ENCODE measurements around the gene ZNF646. TPM values are rescaled to one million over a fixed set of nuclear protein-coding genes. Genes with fewer than 3 reads are reported as not detected.

ZNF646 gene
- polyA plus RNA-seq, 3 donors: 0.46 to 6.5 (median 3.0) TPM

DNA sequence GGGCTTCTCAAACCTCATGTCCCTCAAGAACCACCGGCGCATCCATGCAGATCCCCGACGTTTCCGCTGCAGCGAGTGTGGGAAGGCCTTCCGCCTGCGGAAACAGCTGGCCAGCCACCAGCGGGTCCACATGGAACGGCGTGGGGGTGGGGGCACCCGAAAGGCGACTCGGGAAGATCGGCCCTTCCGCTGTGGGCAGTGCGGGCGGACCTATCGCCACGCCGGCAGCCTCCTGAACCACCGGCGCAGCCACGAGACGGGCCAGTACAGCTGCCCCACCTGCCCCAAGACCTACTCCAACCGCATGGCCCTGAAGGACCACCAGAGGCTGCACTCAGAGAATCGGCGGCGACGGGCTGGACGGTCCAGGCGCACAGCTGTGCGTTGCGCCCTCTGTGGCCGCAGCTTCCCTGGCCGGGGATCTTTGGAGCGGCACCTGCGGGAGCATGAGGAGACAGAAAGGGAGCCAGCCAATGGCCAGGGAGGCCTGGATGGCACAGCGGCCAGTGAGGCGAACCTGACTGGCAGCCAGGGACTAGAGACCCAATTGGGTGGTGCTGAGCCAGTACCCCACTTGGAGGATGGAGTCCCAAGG lies 5.9 kb downstream of the ZNF646 start:
- Histone ChIP-seq H3K27ac (ENCODE audit: low read depth in 1 of 2, low read length in 2 of 2) (no peak overlapping the region), H4K20me1 (ENCODE audit: insufficient read depth, low read length) (peaks cover 100% of the 10 kb centered on the region), H3K27me3 (ENCODE audit: control insufficient read depth in 2 of 2, insufficient read depth in 2 of 2, low read length in 2 of 2) (no peaks in the 10 kb centered on the region), H3K79me2 (ENCODE audit: insufficient read depth, low read length) (peaks cover 72% of the 10 kb centered on the region), H3K9me3 (replicated peaks in 1 of 2; ENCODE audit: control insufficient read depth in 1 of 2, insufficient read depth in 1 of 2, low read length in 2 of 2) (no peaks in the 10 kb centered on the region), H3K9ac (ENCODE audit: insufficient read depth, low read length, poor library complexity, severe bottlenecking) (no peak overlapping the region), H3K36me3 (replicated peaks in 1 of 2; ENCODE audit: control insufficient read depth in 1 of 2, insufficient read depth in 2 of 2, low read length in 2 of 2) (peaks cover 67 to 90% of the 10 kb centered on the region in 2 donors), H3K4me3 (replicated peaks in 1 of 3; ENCODE audit: low read depth in 2 of 3, low read length in 3 of 3) (no peak overlapping the region), H3K4me2 (replicated peaks; ENCODE audit: extremely low read depth, low read length, poor library complexity, severe bottlenecking) (no peak overlapping the region), H2AFZ (ENCODE audit: insufficient read depth, low read depth, low read length, poor library complexity, severe bottlenecking) (no peak overlapping the region), H3K4me1 (ENCODE audit: control insufficient read depth in 1 of 2, insufficient read depth in 2 of 2, low read length in 2 of 2) (peaks cover 15 to 28% of the 10 kb centered on the region in 2 donors)
- Mint-ChIP-seq H3K36me3 (peaks cover 62 to 78% of the 10 kb centered on the region in 2 donors), H3K4me3 (no peak overlapping the region), H3K27ac (peak overlapping the region in 2 of 7 donors; percentile 20 to 69), H3K27me3 (ENCODE audit: low read depth in 3 of 3) (peaks cover 0 to 5% (median 1%) of the 10 kb centered on the region in 3 donors), H3K9me3 (no peaks in the 10 kb centered on the region), H3K4me1 (peaks cover 34% of the 10 kb centered on the region)
- intact Hi-C loops (cut with micrococcal nuclease): no loop called here
- no peak for DNase-seq
- TF ChIP-seq CTCF (IDR thresholded peaks at IDR 0.05): no peak
- 98% methylated on average over 40 of the region's 40 CpGs for WGBS (ENCODE audit: insufficient coverage)

DNA sequence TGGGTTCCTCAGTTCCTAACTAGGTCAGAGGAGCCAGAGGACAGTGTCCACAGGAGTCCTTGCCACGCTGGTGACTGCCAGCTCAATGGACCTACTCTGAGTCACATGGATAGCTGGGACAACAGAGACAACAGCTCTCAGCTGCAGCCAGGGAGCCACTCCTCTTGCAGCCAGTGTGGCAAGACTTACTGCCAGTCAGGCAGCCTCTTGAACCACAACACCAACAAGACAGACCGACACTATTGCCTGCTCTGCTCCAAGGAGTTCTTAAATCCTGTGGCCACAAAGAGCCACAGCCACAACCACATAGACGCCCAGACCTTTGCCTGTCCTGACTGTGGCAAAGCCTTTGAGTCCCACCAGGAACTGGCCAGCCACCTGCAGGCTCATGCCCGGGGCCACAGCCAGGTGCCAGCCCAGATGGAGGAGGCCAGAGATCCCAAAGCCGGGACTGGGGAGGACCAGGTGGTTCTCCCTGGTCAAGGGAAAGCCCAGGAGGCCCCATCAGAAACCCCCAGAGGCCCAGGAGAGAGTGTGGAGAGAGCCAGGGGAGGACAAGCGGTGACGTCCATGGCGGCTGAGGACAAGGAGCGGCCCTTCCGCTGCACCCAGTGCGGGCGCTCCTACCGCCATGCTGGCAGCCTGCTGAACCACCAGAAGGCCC lies 6.7 kb downstream of the ZNF646 start:
- TF ChIP-seq CTCF (IDR thresholded peaks at IDR 0.05): no peak
- H3K36me3 Mint-ChIP-seq: peaks cover 65 to 79% of the 10 kb centered on the region in 2 donors
- DNase-seq: no peak
- H3K27me3 ChIP-seq (ENCODE audit: control insufficient read depth in 2 of 2, insufficient read depth in 2 of 2, low read length in 2 of 2): no peaks in the 10 kb centered on the region
- no peak overlapping the region for H3K4me2 ChIP-seq (replicated peaks; ENCODE audit: extremely low read depth, low read length, poor library complexity, severe bottlenecking)
- WGBS (ENCODE audit: insufficient coverage): 93% methylated on average over 13 of the region's 13 CpGs
- no peaks in the 10 kb centered on the region for H3K9me3 Mint-ChIP-seq
- no peak overlapping the region for H3K4me3 Mint-ChIP-seq
- no peak overlapping the region for H2AFZ ChIP-seq (ENCODE audit: insufficient read depth, low read depth, low read length, poor library complexity, severe bottlenecking)
- H3K79me2 ChIP-seq (ENCODE audit: insufficient read depth, low read length): peaks cover 65% of the 10 kb centered on the region
- H4K20me1 ChIP-seq (ENCODE audit: insufficient read depth, low read length): peaks cover 92% of the 10 kb centered on the region
- no peak overlapping the region for H3K9ac ChIP-seq (ENCODE audit: insufficient read depth, low read length, poor library complexity, severe bottlenecking)
- H3K4me1 ChIP-seq (ENCODE audit: control insufficient read depth in 1 of 2, insufficient read depth in 2 of 2, low read length in 2 of 2): peaks cover 10 to 23% of the 10 kb centered on the region in 2 donors
- H3K27ac Mint-ChIP-seq: peak overlapping the region in 4 of 7 donors; percentile 20 to 69 (median 40)
- peaks cover 27% of the 10 kb centered on the region for H3K4me1 Mint-ChIP-seq
- H3K36me3 ChIP-seq (replicated peaks in 1 of 2; ENCODE audit: control insufficient read depth in 1 of 2, insufficient read depth in 2 of 2, low read length in 2 of 2): peaks cover 70 to 95% of the 10 kb centered on the region in 2 donors
- no peaks in the 10 kb centered on the region for H3K9me3 ChIP-seq (replicated peaks in 1 of 2; ENCODE audit: control insufficient read depth in 1 of 2, insufficient read depth in 1 of 2, low read length in 2 of 2)
- H3K27me3 Mint-ChIP-seq (ENCODE audit: low read depth in 3 of 3): peaks cover 0 to 5% (median 1%) of the 10 kb centered on the region in 3 donors
- H3K4me3 ChIP-seq (replicated peaks in 1 of 3; ENCODE audit: low read depth in 2 of 3, low read length in 3 of 3): no peak overlapping the region
- H3K27ac ChIP-seq (ENCODE audit: low read depth in 1 of 2, low read length in 2 of 2): no peak overlapping the region
- intact Hi-C loops (cut with micrococcal nuclease): no loop called here
